GM06990 (cell line): ENCODE data around the gene PTPMT1.

ENCODE experiments used
- DNase-seq: peaks from one replicate; pipeline ENCODE4 v3.0.0-alpha.2; 2011; ENCODE audit not compliant: insufficient read length; ENCODE audit errors: extremely low read depth
- H3K27me3 ChIP-seq: replicated peaks from 2 replicates; pipeline ENCODE4 v1.6.0; 2011; ENCODE audit warnings: low read length; ENCODE audit not compliant: control insufficient read depth, insufficient read depth
- H3K36me3 ChIP-seq: 2 replicates; pipeline ENCODE4 v1.5.1; 2011; ENCODE audit warnings: low read length; ENCODE audit not compliant: control insufficient read depth, insufficient read depth
- H3K4me3 ChIP-seq: replicated peaks from 2 replicates; pipeline ENCODE4 v1.5.1; 2011; ENCODE audit warnings: low read depth, mild to moderate bottlenecking, control low read depth, low read length
- CTCF ChIP-seq: IDR thresholded peaks from 2 replicates; pipeline ENCODE4 v1.5.1; 2011; ENCODE audit warnings: low read length, control low read depth, mild to moderate bottlenecking, inconsistent platforms; ENCODE audit not compliant: insufficient read depth, poor library complexity, severe bottlenecking

Gene PTPMT1

GRCh38 chr11:47603295-47603694 is 37.9 kb downstream of the PTPMT1 start:
- H3K27me3 ChIP-seq: no peaks in the 10 kb centered on the region
- H3K36me3 ChIP-seq: no peaks in the 10 kb centered on the region
- H3K4me3 ChIP-seq: no peak overlapping the region
- TF ChIP-seq CTCF: no peak
- DNase-seq: no peak

GRCh38 chr11:47605921-47606320 is 40.5 kb downstream of the PTPMT1 start:
- no peak for DNase-seq
- TF ChIP-seq CTCF: no peak

GRCh38 chr11:47606731-47607130 is 41.3 kb downstream of the PTPMT1 start:
- no peak for TF ChIP-seq CTCF

More at GRCh38 chr11:47605921-47606320, 40.5 kb downstream of the PTPMT1 start:
- no peak overlapping the region for H3K4me3 ChIP-seq
- H3K36me3 ChIP-seq: no peaks in the 10 kb centered on the region
- no peaks in the 10 kb centered on the region for H3K27me3 ChIP-seq

GRCh38 chr11:47607380-47607779 is 42.0 kb downstream of the PTPMT1 start:
- no peaks in the 10 kb centered on the region for H3K36me3 ChIP-seq
- H3K4me3 ChIP-seq: no peak overlapping the region
- no peak for DNase-seq
- TF ChIP-seq CTCF: no peak
- H3K27me3 ChIP-seq: no peaks in the 10 kb centered on the region

More at GRCh38 chr11:47606731-47607130, 41.3 kb downstream of the PTPMT1 start:
- no peaks in the 10 kb centered on the region for H3K27me3 ChIP-seq
- no peaks in the 10 kb centered on the region for H3K36me3 ChIP-seq
- no peak overlapping the region for H3K4me3 ChIP-seq
- DNase-seq: no peak

- DNase-seq: no peak
- no peaks in the 10 kb centered on the region for H3K36me3 ChIP-seq
- H3K27me3 ChIP-seq: no peaks in the 10 kb centered on the region
Measured at GRCh38 chr11:47609675-47610074, 44.3 kb downstream of the PTPMT1 start.

More at GRCh38 chr11:47609675-47610074, 44.3 kb downstream of the PTPMT1 start:
- no peak overlapping the region for H3K4me3 ChIP-seq
- no peak for TF ChIP-seq CTCF
